SJCRH30 (cell line): ENCODE results near the gene CERT1. TPM values are rescaled to one million over a fixed set of nuclear protein-coding genes. Genes with fewer than 3 reads are reported as not detected.

Experiments used
- DNase-seq, 2 experiments: peaks; one replicate each; pipeline ENCODE4 v3.0.0-alpha.2; 2015 to 2020
- H3K27ac ChIP-seq: fragments of 250-450 bp; sonication (Bioruptor Pico); 2 replicates; pipeline ENCODE4 v1.5.1; 2020; ENCODE audit warnings: mild to moderate bottlenecking, moderate library complexity
- H3K27me3 ChIP-seq: fragments of 250-450 bp; sonication (Bioruptor Pico); 2 replicates; pipeline ENCODE4 v1.5.1; 2020; ENCODE audit warnings: mild to moderate bottlenecking, moderate library complexity
- H3K36me3 ChIP-seq: fragments of 250-450 bp; sonication (Bioruptor Pico); 2 replicates; pipeline ENCODE4 v1.5.1; 2020; ENCODE audit warnings: mild to moderate bottlenecking, moderate library complexity
- H3K4me1 ChIP-seq: fragments of 250-450 bp; sonication (Bioruptor Pico); 2 replicates; pipeline ENCODE4 v1.5.1; 2020; ENCODE audit warnings: mild to moderate bottlenecking, moderate library complexity
- H3K4me3 ChIP-seq: fragments of 250-450 bp; sonication (Bioruptor Pico); 2 replicates; pipeline ENCODE4 v1.5.1; 2020; ENCODE audit warnings: mild to moderate bottlenecking, moderate library complexity
- H3K9me3 ChIP-seq: fragments of 250-450 bp; sonication (Bioruptor Pico); replicated peaks from 2 replicates; pipeline ENCODE4 v1.5.1; 2020; ENCODE audit warnings: mild to moderate bottlenecking, moderate library complexity
- total RNA-seq: library from RNA; depleted of rRNA; stranded (reverse); fragments of >200 nt; shearing (Covaris generic); gene quantifications from 2 replicates; pipeline ENCODE4 v1.2.3, GENCODE V29; 2014

CERT1 gene
- total RNA-seq, 1 experiment from 2014 or later: 28.8 TPM

DNA sequence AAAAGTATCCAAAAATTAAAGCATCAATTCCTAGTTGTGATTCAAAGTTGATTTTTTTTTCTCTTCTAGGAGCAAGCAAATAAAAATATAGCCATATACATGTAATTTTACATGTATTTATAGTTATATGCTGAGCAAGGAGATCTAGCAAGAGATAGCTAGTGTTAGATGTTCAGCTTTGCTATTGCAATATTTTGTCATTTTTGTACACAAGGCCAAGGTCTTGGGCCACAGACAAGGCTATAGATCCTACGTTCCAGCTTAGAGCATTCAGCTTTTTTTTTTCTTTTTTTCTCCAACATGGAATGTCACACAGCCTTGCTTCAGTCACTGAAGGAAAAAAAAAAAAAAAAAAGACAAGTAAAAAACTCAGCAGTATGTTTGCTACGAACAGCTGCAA lies 137.6 kb downstream of the CERT1 start:
- DNase-seq: no peak
- Histone ChIP-seq H3K36me3 (peaks cover 19% of the 10 kb centered on the region), H3K27ac (no peak overlapping the region), H3K4me3 (no peak overlapping the region), H3K27me3 (no peaks in the 10 kb centered on the region), H3K9me3 (no peaks in the 10 kb centered on the region), H3K4me1 (no peaks in the 10 kb centered on the region)

DNA sequence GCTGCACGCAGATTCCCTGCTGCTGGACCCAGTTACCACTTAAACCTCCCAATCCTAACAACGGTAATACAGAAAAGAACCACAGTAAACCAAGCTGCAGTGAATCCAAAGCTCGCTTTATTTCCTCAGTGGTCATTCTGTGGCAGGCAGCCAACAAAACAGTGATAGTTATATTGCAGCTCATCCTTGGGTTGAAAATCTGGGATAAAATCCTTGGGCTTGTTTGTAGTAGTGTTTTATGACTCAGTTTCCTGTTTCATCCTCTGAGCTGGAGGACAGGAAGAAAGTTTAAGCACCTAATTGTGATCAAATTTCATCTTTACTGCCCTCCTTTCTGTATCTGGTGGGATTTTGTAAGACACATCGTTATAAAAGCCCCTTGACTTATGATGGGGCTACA lies 143.0 kb downstream of the CERT1 start:
- no peak for DNase-seq

DNA sequence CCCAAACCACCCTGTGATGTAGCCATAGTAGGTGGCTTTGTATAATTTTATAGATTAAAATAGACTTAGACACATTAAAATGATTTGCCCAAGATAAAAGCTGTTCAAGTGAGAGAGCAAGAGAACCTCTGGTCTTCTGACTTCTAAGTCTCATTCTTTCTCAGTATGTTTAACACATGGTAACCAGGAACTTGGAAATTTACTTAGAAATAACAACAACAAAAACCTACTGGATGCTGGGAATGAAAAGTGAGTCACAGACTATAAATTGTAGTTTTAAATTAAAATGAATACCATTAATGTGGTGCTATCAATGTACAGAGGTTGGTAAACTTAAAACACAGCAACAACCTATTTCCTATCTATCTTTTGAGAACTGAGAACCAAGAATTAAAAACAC lies 144.0 kb downstream of the CERT1 start:
- Histone ChIP-seq H3K4me1 (no peaks in the 10 kb centered on the region), H3K9me3 (no peaks in the 10 kb centered on the region), H3K36me3 (peaks cover 6% of the 10 kb centered on the region), H3K4me3 (no peak overlapping the region), H3K27ac (no peak overlapping the region), H3K27me3 (no peaks in the 10 kb centered on the region)
- no peak for DNase-seq

More for the DNA sequence above, 143.0 kb downstream of the CERT1 start:
- Histone ChIP-seq H3K36me3 (peaks cover 4% of the 10 kb centered on the region), H3K27me3 (no peaks in the 10 kb centered on the region), H3K4me3 (no peak overlapping the region), H3K9me3 (no peaks in the 10 kb centered on the region), H3K4me1 (no peaks in the 10 kb centered on the region), H3K27ac (no peak overlapping the region)

DNA sequence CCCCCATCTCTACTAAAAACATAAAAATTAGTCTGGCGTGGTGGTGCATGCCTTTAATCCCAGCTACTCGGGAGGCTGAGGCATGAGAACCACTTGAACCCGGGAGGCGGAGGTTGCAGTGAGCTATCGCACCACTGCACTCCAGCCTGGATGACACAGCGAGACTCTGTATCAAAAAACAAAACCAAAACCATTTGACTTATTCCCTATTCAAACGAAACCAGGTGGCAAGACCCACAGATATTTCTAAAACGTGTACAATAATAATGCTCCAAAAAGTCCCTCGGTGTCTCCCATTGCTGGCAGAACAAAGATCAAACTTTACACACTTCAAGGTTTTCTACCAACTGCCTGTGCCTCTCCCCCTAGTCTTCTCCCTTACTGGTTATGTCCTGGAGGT lies 144.6 kb downstream of the CERT1 start:
- Histone ChIP-seq H3K36me3 (peaks cover 11% of the 10 kb centered on the region), H3K27me3 (no peaks in the 10 kb centered on the region), H3K4me1 (no peaks in the 10 kb centered on the region), H3K27ac (no peak overlapping the region), H3K4me3 (no peak overlapping the region), H3K9me3 (no peaks in the 10 kb centered on the region; the same call in 1 of the 2 replicates)
- no peak for DNase-seq

DNA sequence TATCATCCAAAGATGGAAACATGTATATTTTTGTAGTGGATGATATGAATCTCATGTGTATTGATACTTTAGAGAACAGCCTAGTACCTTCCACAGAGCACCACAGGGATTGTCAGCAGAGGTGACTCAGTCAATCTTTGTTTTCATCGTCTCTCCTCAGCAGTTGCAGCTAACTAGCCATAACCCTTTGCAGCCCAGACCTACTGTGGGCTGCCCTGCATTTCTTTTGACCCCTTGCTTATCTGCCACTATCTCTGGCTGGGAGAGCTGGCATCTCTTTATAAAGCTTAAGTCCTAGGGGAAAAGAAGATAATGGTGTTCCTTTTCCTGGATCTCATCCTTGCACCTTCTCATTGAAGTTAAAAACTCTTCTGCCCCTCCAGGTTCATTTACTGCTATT lies 145.7 kb downstream of the CERT1 start:
- no peak overlapping the region for H3K4me3 ChIP-seq
- no peaks in the 10 kb centered on the region; the same call in 1 of the 2 replicates for H3K9me3 ChIP-seq
- peaks cover 21% of the 10 kb centered on the region for H3K36me3 ChIP-seq
- H3K27me3 ChIP-seq: no peaks in the 10 kb centered on the region
- DNase-seq: no peak
- H3K4me1 ChIP-seq: no peaks in the 10 kb centered on the region
- H3K27ac ChIP-seq: no peak overlapping the region

DNA sequence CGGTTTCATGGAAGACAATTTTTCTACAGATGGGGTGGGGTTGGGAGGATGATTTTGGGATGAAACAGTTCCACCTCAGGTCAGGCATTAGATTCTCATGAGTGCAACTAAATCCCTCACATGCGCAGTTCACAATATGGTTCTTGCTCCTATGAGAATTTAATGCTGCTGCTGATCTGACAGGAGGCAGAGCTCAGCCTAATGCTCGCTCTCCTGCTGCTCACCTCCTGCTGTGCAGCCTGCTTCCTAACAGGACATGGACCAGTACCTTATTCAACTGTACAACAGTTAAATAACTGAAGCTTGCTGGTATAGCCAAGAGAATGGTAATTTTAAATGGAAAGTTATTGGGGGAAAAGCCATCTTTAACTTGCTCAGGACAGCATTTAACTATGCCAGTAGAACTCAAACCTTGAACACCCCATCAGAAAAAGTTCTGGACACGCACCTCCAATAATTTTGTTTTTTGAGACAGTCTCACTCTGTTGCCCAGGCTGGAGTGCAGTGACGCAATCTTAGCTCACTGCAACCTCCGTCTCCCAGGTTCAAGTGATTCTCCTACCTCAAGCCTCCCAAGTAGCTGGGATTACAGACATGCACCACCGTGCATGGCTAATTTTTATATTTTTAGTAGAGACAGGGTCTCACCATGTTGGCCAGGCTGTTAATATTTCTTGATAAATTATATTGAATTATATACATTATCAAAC lies 146.7 kb downstream of the CERT1 start:
- Histone ChIP-seq H3K4me1 (no peaks in the 10 kb centered on the region), H3K36me3 (peaks cover 31% of the 10 kb centered on the region), H3K4me3 (no peak overlapping the region), H3K27ac (no peak overlapping the region), H3K27me3 (no peaks in the 10 kb centered on the region), H3K9me3 (no peaks in the 10 kb centered on the region; the same call in 1 of the 2 replicates)
- DNase-seq: no peak

DNA sequence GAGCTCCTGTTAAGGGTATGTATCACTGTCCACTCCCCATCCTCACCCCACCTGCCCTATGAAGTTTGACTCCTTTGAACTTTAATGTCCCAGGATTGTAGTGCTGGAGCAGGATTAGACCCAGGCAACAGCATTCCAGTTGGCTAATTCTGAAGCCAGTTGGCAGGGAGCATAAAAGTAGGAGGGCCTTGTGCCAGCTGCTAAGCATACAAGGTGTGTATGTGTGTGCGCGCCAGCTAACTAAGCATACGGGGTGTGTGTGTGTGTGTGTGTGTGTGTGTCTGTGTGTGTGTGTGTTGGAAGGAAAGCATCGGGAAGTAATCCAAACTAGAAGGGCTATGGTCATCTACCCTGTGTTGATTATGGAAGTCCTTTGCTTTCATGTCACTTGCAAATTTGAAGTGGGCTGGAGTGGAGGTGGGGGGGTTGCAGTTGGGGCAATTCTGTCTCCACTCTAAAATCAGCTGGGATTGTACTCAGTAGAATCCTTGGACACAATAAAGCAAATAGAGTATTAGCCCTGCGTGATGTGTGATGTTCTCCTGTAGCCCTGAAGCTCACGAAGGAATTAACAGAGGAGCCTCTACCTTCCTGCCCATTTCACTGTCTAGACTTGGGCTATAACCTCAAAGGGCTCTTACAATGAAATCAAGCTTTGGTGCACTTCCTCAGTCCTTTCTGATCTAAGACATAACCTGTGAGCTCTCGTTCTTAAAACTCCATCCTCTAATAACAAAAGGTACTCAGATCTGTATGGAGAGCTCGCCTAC lies 147.5 kb downstream of the CERT1 start:
- Histone ChIP-seq H3K36me3 (peaks cover 38% of the 10 kb centered on the region), H3K27me3 (no peaks in the 10 kb centered on the region), H3K4me1 (no peaks in the 10 kb centered on the region), H3K9me3 (no peaks in the 10 kb centered on the region; the same call in 1 of the 2 replicates), H3K4me3 (no peak overlapping the region), H3K27ac (no peak overlapping the region)
- no peak for DNase-seq

DNA sequence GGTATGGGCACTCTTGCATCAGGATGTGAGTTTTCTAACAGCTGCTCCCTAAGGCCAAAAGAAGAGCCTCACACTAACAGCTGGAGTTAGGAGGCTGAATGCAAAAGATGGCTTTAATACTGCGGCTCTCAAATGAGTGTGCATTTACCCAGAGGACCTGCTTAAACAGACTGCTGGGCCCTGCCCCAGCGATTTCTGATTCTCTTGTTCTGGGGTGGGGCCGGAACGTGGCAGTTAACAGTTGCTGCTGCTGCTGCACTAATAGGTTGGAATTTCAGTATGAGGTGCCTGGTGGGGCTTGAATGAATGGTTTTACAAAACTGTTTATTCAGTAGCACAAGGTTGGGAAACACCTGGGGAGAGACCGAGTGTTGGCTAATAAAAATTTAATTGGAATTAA lies 148.3 kb downstream of the CERT1 start:
- no peak overlapping the region for H3K27ac ChIP-seq
- no peak overlapping the region for H3K4me3 ChIP-seq
- peaks cover 46% of the 10 kb centered on the region for H3K36me3 ChIP-seq
- H3K9me3 ChIP-seq: no peaks in the 10 kb centered on the region; the same call in 1 of the 2 replicates
- H3K27me3 ChIP-seq: no peaks in the 10 kb centered on the region
- H3K4me1 ChIP-seq: no peaks in the 10 kb centered on the region
- DNase-seq: peak; percentile 13 to 42

DNA sequence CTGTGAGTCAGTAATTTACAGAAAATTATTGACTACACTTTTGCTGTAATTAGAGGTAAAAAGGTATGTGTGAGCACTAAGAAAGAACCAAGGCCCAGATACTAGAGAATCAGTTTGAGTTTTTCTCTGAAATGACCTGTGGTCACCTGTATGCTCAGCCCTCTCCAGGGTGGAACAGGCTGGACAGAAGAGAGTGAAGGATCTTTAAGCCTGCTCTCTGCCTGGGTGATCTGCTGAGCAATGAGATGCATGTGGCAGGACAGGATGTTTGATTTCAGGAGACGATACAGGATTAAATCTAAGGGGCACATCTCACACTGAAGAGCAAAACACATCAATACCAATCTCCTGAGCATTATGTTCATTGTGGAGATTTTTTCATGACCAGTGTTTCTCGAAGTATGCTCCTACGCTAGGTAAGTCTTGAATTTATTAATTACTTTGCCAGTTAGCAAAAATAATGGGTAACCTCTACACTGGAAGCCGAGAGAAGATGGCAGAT lies 148.9 kb downstream of the CERT1 start:
- Histone ChIP-seq H3K27me3 (no peaks in the 10 kb centered on the region), H3K27ac (no peak overlapping the region), H3K36me3 (peaks cover 52% of the 10 kb centered on the region), H3K4me3 (no peak overlapping the region), H3K9me3 (no peaks in the 10 kb centered on the region; the same call in 1 of the 2 replicates), H3K4me1 (no peaks in the 10 kb centered on the region)
- no peak for DNase-seq

DNA sequence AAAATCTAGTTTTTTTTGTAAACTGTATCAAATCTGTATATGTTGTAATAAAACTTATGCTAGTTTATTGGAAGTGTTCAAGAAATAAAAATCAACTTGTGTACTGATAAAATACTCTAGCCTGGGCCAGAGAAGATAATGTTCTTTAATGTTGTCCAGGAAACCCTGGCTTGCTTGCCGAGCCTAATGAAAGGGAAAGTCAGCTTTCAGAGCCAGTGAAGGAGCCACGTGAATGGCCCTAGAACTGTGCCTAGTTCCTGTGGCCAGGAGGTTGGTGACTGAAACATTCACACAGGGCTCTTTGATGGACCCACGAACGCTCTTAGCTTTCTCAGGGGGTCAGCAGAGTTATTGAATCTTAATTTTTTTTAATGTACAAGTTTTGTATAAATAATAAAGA lies 150.1 kb downstream of the CERT1 start:
- Histone ChIP-seq H3K4me3 (no peak overlapping the region), H3K36me3 (peaks cover 64% of the 10 kb centered on the region), H3K4me1 (no peaks in the 10 kb centered on the region), H3K27me3 (no peaks in the 10 kb centered on the region), H3K9me3 (no peaks in the 10 kb centered on the region; the same call in 1 of the 2 replicates), H3K27ac (no peak overlapping the region)
- DNase-seq: no peak

DNA sequence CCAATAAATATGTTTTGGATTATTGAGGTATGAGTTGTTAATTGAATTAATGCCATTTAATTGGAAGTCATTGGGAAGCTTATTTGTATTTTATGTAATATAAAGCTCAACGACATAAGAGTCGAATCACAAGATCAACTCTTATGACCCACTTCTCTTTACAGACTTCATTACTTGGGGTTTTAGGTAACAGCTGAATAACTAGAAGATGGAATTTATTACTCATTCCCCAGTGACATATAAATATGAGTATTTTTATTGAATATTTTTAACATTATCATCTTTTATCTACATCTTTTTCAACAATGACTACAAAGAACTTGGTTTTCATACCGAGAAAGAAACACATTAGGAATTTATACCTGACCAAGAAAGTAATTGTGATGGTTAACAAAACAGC lies 153.3 kb downstream of the CERT1 start:
- Histone ChIP-seq H3K36me3 (peaks cover 94% of the 10 kb centered on the region), H3K4me3 (no peak overlapping the region), H3K9me3 (no peaks in the 10 kb centered on the region; the same call in 1 of the 2 replicates), H3K27ac (no peak overlapping the region), H3K27me3 (no peaks in the 10 kb centered on the region), H3K4me1 (no peaks in the 10 kb centered on the region)
- no peak for DNase-seq

DNA sequence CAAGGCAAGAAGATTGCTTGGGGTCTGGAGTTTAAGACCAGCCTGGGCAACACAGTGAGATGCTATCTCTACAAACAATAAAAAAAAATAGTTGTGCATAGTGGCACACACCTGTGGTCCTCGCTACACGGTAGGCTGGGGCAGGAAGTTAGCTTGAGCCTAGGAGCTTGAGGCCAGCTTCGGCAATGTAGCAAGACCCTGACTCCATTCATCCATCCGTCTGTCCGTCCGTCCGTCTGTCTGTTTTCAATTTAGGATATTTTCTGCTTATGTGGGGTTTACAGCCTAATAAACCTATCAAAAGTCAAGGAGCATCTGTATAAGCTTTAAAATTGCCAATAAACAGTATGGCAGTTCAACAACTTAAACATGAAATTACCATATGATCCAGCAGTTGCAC lies 154.7 kb downstream of the CERT1 start:
- no peak for DNase-seq
- Histone ChIP-seq H3K9me3 (no peaks in the 10 kb centered on the region; the same call in 1 of the 2 replicates), H3K27me3 (no peaks in the 10 kb centered on the region), H3K4me3 (no peak overlapping the region), H3K27ac (no peak overlapping the region), H3K4me1 (no peaks in the 10 kb centered on the region), H3K36me3 (peaks cover 96% of the 10 kb centered on the region)

DNA sequence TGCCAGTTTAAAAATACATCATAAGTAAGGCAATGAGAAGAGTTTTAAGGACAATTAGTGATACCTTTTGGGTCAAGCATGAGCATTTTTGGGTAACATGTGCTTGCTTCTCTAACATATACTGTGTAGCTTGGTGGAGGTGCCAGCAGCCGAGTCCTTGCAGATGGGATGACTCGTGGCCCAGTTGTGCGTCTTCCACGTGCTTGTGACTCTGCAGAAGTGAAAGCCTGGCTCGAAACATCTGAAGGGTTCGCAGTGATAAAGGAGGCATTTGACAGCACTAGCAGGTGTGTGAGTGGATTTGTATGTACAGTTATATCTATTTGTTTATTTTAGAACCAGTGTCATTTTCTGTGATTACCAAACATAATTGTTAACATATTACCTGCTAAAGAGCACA lies 156.2 kb downstream of the CERT1 start:
- peaks cover 96% of the 10 kb centered on the region for H3K36me3 ChIP-seq

DNA sequence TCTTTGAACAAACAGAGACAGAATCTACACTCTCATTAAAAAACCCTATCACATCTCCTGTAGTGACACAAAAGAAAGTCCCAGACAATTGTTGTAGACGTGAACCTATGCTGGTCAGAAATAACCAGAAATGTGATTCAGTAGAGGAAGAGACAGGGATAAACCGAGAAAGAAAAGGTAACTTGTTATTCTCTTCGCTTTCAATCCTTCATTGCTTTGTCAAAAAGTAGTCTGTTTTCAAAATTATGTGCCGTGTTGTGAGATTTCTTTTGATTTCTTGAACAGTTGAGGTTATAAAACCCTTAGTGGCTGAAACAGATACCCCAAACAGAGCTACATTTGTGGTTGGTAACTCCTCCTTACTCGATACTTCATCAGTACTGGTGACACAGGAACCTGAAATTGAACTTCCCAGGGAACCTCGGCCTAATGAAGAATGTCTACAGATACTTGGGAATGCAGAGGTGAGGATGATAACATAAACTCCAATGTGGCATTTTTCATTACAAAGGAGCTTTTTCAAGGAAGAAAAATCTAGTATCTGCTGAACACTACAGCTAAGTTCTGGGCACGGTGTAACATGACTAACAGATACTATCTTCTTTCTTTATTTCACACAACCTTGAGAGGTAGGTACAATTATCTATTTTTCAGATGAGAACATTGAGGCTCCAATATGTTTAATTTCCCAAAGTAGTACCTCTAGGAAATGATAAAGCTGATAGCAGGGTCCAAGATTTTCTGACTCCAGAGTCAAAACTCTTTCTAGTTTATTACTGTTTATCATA lies 160.1 kb downstream of the CERT1 start:
- Histone ChIP-seq H3K9me3 (no peaks in the 10 kb centered on the region), H3K36me3 (peaks cover 95% of the 10 kb centered on the region), H3K27me3 (no peaks in the 10 kb centered on the region), H3K4me3 (no peak overlapping the region), H3K4me1 (no peaks in the 10 kb centered on the region), H3K27ac (no peak overlapping the region)
- DNase-seq: no peak

More for the DNA sequence above, 156.2 kb downstream of the CERT1 start:
- Histone ChIP-seq H3K27me3 (no peaks in the 10 kb centered on the region), H3K4me1 (no peaks in the 10 kb centered on the region), H3K4me3 (no peak overlapping the region), H3K27ac (no peak overlapping the region), H3K9me3 (no peaks in the 10 kb centered on the region)
- DNase-seq: no peak

DNA sequence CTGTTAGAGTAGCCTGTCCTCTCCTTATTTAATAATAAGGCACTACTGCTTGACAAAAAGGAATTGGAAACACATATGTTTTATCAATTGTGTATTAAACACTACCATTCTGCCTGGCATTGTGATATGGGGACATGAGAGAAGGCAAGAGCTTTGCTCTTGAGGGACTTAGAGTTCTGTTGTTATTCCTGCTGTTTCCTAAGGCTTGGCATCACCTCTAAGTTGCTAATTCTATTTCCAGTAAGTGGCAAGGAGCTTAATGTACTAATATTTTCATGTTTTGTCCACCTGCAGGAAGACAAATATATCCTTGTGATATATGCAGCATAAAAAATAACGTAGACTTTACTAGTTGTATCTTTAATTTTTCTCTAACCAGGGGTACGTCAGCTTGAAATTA lies 161.8 kb downstream of the CERT1 start:
- Histone ChIP-seq H3K36me3 (peaks cover 95% of the 10 kb centered on the region), H3K27me3 (no peaks in the 10 kb centered on the region), H3K4me1 (no peaks in the 10 kb centered on the region), H3K27ac (no peak overlapping the region), H3K4me3 (no peak overlapping the region), H3K9me3 (no peaks in the 10 kb centered on the region)
- DNase-seq: no peak
